Adrenal gland (tissue), 12 donors: ENCODE data around the gene TACO1. TPM values are rescaled to one million over a fixed set of nuclear protein-coding genes. Genes with fewer than 3 reads are reported as not detected.

Experiments used
- DNase-seq, 7 donors: peaks; one replicate each; pipeline ENCODE4 v3.0.0-alpha.2; 2019 to 2020
- H3K27ac ChIP-seq, 5 donors: fragments of 200-600 bp; sonication (generic) in 4 of 5; 1 replicate in 3 of 5; 2 replicates in 2 of 5; pipeline versions ENCODE4 v1.5.1 to v1.8.0; 2016 to 2020; ENCODE audit warnings: mild to moderate bottlenecking in 1 of 5
- H3K27me3 ChIP-seq: fragments of 200-600 bp; 2 replicates; pipeline ENCODE4 v1.8.0; 2021
- H3K36me3 ChIP-seq, 2 donors: fragments of 200-600 bp; replicated peaks in 1 of 2; 1 replicate in 1 of 2; 2 replicates in 1 of 2; pipeline versions ENCODE4 v1.5.1 to v1.8.0; 2018 to 2022
- H3K4me1 ChIP-seq, 2 donors: fragments of 200-600 bp; replicated peaks in 1 of 2; 1 replicate in 1 of 2; 2 replicates in 1 of 2; pipeline versions ENCODE4 v1.5.1 to v1.8.0; 2018 to 2021
- H3K4me3 ChIP-seq, 4 donors: fragments of 200-600 bp; sonication (generic) in 3 of 4; one replicate each; pipeline ENCODE4 v1.5.1; 2016 to 2018
- H3K9me3 ChIP-seq, 3 donors: fragments of 200-600 bp; sonication (generic) in 1 of 3; replicated peaks in 1 of 3; 1 replicate in 2 of 3; 2 replicates in 1 of 3; pipeline versions ENCODE4 v1.5.1 to v1.8.0; 2016 to 2021
- CTCF ChIP-seq, 6 experiments: fragments of 450-650 bp in 4 of 6; fragments of 200-600 bp in 2 of 6; sonication (generic) in 1 of 6; IDR thresholded peaks; 1 replicate in 5 of 6; 2 replicates in 1 of 6; pipeline versions ENCODE4 v1.5.1 to v1.8.0; 2016 to 2021; ENCODE audit warnings: antibody characterized with exemption in 6 of 6, mild to moderate bottlenecking in 2 of 6, moderate library complexity in 1 of 6
- POLR2A ChIP-seq, 2 donors: fragments of 450-650 bp; IDR thresholded peaks; one replicate each; pipeline ENCODE4 v1.6.1; 2017; ENCODE audit warnings: antibody characterized with exemption in 2 of 2, mild to moderate bottlenecking in 2 of 2, moderate library complexity in 1 of 2
- WGBS, 4 donors: extraction: QIAGEN DNeasy Blood & Tissue Kit in 2 of 4; methylation state at CpG; one replicate each; pipeline versions ENCODE4 v1.1.5 to v1.1.7; 2013 to 2017; 5-methylcytosine and 5-hydroxymethylcytosine counted together
- intact Hi-C, 2 donors: fragments of 100-400 bp; cut with DNase I; formaldehyde crosslinking; loops; one replicate each; pipeline versions ENCODE4 v1.14.1 to v1.15.0; 2022 to 2023
- polyA plus RNA-seq, 3 donors: library from polyadenylated mRNA; stranded (reverse); fragments of 200-250 nt in 2 of 3; fragments of 350-450 nt in 1 of 3; fragmentation: Illumina TruSeq in 1 of 3; extraction: RNeasy Lipid Tissue Mini Kit (QIAGEN cat#74804) in 1 of 3; gene quantifications; one replicate each; pipeline ENCODE4 v1.2.3, GENCODE V29; 2013 to 2014
- total RNA-seq, 9 donors: library from RNA; depleted of rRNA in 4 of 9; stranded (reverse); fragments of >200 nt in 4 of 9; fragments of 120-200 nt in 1 of 9; fragmentation: NEBNext Ultra II Directional in 1 of 9; extraction: Animal tissue kit (Norgen Biotek cat#: 25700) in 1 of 9; gene quantifications; one replicate each; pipeline versions ENCODE4 v1.1.0 to v1.2.4, GENCODE V29; 2013 to 2023
- donor health status: healthy with polysubstance abuse.
- donor health status: Bipolar disorder and iron deficiency.
- donor health status: DM: yes; HTN: yes; CAD: no.
- donor health status: DM: no; HTN: no; CAD: no.
- donor health status: DM: no; HTN: no; CAD: no.
- donor health status: DM: yes; HTN: yes; CAD: no.

TACO1 gene
- total and polyA plus RNA-seq, 12 donors, result 15.4 to 32.1 (median 22.8) TPM

GRCh38 chr17:63646488-63646806 is 45.8 kb downstream of the TACO1 start:
- Histone ChIP-seq H3K36me3 (peaks cover 0 to 18% of the 10 kb centered on the region in 2 donors), H3K4me3 (no peak overlapping the region), H3K27ac (peak overlapping the region in 1 of 5 donors; percentile 53), H3K4me1 (no peaks in the 10 kb centered on the region), H3K9me3 (no peaks in the 10 kb centered on the region), H3K27me3 (no peaks in the 10 kb centered on the region)
- WGBS, 4 donors, result 73 to 93% (median 78%) methylated on average over 1 of the region's 1 CpG
- TF ChIP-seq POLR2A (IDR thresholded peaks at IDR 0.05) (no peak), CTCF (IDR thresholded peaks at IDR 0.05) (no peak)
- DNase-seq, result no peak
- intact Hi-C loops, result no loop called here

- WGBS, 4 donors, result 84 to 90% (median 87%) methylated on average over 3 to 4 of the region's 4 CpGs
- Histone ChIP-seq H3K9me3 (no peaks in the 10 kb centered on the region), H3K36me3 (peaks cover 0 to 18% of the 10 kb centered on the region in 2 donors), H3K27ac (no peak overlapping the region), H3K4me3 (no peak overlapping the region), H3K27me3 (no peaks in the 10 kb centered on the region), H3K4me1 (no peaks in the 10 kb centered on the region)
- no peak for DNase-seq
- intact Hi-C loops, result no loop called here
- no peak for TF ChIP-seq POLR2A (IDR thresholded peaks at IDR 0.05)
- TF ChIP-seq CTCF (IDR thresholded peaks at IDR 0.05), result no peak
These were observed 46.5 kb downstream of the TACO1 start for GRCh38 chr17:63647065-63647725.

- no peak for DNase-seq
- H3K4me3 ChIP-seq, result no peak overlapping the region
- TF ChIP-seq CTCF (IDR thresholded peaks at IDR 0.05) (no peak), POLR2A (IDR thresholded peaks at IDR 0.05) (no peak)
- intact Hi-C loops, result no loop called here
- H3K36me3 ChIP-seq, result peaks cover 0 to 23% of the 10 kb centered on the region in 2 donors
- no peak overlapping the region for H3K27ac ChIP-seq
- no peaks in the 10 kb centered on the region for H3K9me3 ChIP-seq
- H3K4me1 ChIP-seq, result no peaks in the 10 kb centered on the region
- no peaks in the 10 kb centered on the region for H3K27me3 ChIP-seq
These were observed 47.2 kb downstream of the TACO1 start for GRCh38 chr17:63647936-63648335.

- whole genome bisulfite sequencing, 4 donors, result 38 to 85% (median 80%) methylated on average over 1 of the region's 1 CpG
- Histone ChIP-seq H3K27me3 (no peaks in the 10 kb centered on the region), H3K9me3 (no peaks in the 10 kb centered on the region), H3K4me1 (no peaks in the 10 kb centered on the region), H3K27ac (no peak overlapping the region), H3K36me3 (peaks cover 0 to 27% of the 10 kb centered on the region in 2 donors), H3K4me3 (no peak overlapping the region)
- intact Hi-C loops, result no loop called here
- DNase-seq, result no peak
- TF ChIP-seq CTCF (IDR thresholded peaks at IDR 0.05), result no peak
- TF ChIP-seq POLR2A (IDR thresholded peaks at IDR 0.05), result no peak
These were observed 49.1 kb downstream of the TACO1 start for GRCh38 chr17:63649813-63650212.
